ENCODE results near the gene FMNL2. TPM values are rescaled to one million over a fixed set of nuclear protein-coding genes. Genes with fewer than 3 reads are reported as not detected.

The FMNL2 gene
- total and polyA plus RNA-seq, 2 experiments from 2014 or later: 4.4 to 18.6 TPM

DNA sequence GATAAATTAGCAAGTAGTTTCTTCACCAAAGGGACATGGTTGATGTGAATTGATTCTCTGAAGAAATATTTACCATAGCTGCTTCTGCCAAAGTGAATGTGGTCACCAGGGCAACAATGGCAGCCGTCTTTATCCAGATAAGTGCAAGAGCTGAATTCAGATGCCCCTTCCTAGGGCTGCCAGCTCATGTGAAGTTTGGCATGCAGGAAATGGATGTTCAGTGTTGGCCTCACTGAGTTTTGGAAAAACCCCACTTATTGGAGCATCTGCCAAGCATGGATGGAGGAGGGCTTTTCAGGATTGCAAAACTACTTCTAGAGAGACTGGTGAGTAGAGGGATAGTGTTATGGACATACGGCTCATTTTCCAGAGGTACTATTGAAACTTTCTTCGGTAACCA is 80.8 kb downstream of the FMNL2 start:
- Histone ChIP-seq H3K79me2 (ENCODE audit: insufficient read depth) (peaks cover 78% of the 10 kb centered on the region), H3K4me3 (no peak overlapping the region), H4K20me1 (ENCODE audit: insufficient read depth) (no peaks in the 10 kb centered on the region), H2AFZ (no peak overlapping the region), H3K4me1 (ENCODE audit: insufficient read depth) (peaks cover 27% of the 10 kb centered on the region), H3K9me2 (ENCODE audit: insufficient read depth) (no peaks in the 10 kb centered on the region), H3K9ac (no peak overlapping the region), H3K36me3 (ENCODE audit: low read depth) (no peaks in the 10 kb centered on the region), H3F3A (ENCODE audit: insufficient read depth) (peaks cover 14% of the 10 kb centered on the region), H3K27me3 (replicated peaks; ENCODE audit: insufficient read depth) (no peaks in the 10 kb centered on the region), H3K4me2 (ENCODE audit: unreplicated experiment) (no peak overlapping the region), H3K27ac (no peak overlapping the region), H3K9me3 (ENCODE audit: low read depth) (no peaks in the 10 kb centered on the region)
- in situ Hi-C loops (cut with MboI): no loop called here
- TF ChIP-seq EZH2phosphoT487 (IDR thresholded peaks at IDR 0.05; ENCODE audit: insufficient read depth, low read depth) (no peak), EZH2 (IDR thresholded peaks at IDR 0.05; ENCODE audit: insufficient read depth, poor library complexity, severe bottlenecking) (no peak)
- 49 to 54% methylated on average over 3 of the region's 3 CpGs for WGBS, 2 experiments (ENCODE audit: low coverage in 1 of 2, low lambda C conversion rate in 2 of 2, missing lambda C conversion rate in 2 of 2)
- peak; percentile 20 for DNase-seq

DNA sequence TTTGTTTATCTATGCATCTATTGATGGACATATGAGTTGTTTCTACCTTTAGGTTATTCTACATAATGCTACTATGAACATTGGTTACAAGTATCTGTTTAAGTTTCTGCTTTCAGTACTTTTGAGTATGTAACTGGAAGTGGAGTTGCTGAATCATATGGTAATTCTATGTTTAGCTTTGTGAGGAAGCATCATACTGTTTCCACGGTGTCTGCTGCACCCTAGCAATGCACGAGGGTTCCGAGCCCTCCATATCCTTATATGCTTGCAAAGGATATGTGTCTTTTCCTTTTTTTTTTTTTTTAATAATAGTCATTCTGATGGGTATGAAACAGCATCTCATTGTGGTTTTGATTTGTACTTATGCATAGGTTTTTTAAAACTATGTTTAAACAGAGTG is 83.7 kb downstream of the FMNL2 start:
- no peak overlapping the region for H3K9ac ChIP-seq
- no peaks in the 10 kb centered on the region for H3K9me2 ChIP-seq (ENCODE audit: insufficient read depth)
- in situ Hi-C loops (cut with MboI): no loop called here
- no peaks in the 10 kb centered on the region for H3K36me3 ChIP-seq (ENCODE audit: low read depth)
- no peak overlapping the region for H3K4me3 ChIP-seq
- no peak overlapping the region for H3K4me2 ChIP-seq (ENCODE audit: unreplicated experiment)
- H4K20me1 ChIP-seq (ENCODE audit: insufficient read depth): no peaks in the 10 kb centered on the region
- no peak overlapping the region for H2AFZ ChIP-seq
- no peak for TF ChIP-seq EZH2 (IDR thresholded peaks at IDR 0.05; ENCODE audit: insufficient read depth, poor library complexity, severe bottlenecking)
- no peak for TF ChIP-seq EZH2phosphoT487 (IDR thresholded peaks at IDR 0.05; ENCODE audit: insufficient read depth, low read depth)
- peaks cover 63% of the 10 kb centered on the region for H3K79me2 ChIP-seq (ENCODE audit: insufficient read depth)
- no peaks in the 10 kb centered on the region for H3K27me3 ChIP-seq (replicated peaks; ENCODE audit: insufficient read depth)
- H3K4me1 ChIP-seq (ENCODE audit: insufficient read depth): peaks cover 33% of the 10 kb centered on the region
- DNase-seq: peak; percentile 26
- 74 to 81% methylated on average over 3 of the region's 3 CpGs for WGBS, 2 experiments (ENCODE audit: low coverage in 1 of 2, low lambda C conversion rate in 2 of 2, missing lambda C conversion rate in 2 of 2)
- no peaks in the 10 kb centered on the region for H3K9me3 ChIP-seq (ENCODE audit: low read depth)
- no peak overlapping the region for H3K27ac ChIP-seq
- H3F3A ChIP-seq (ENCODE audit: insufficient read depth): peaks cover 29% of the 10 kb centered on the region

DNA sequence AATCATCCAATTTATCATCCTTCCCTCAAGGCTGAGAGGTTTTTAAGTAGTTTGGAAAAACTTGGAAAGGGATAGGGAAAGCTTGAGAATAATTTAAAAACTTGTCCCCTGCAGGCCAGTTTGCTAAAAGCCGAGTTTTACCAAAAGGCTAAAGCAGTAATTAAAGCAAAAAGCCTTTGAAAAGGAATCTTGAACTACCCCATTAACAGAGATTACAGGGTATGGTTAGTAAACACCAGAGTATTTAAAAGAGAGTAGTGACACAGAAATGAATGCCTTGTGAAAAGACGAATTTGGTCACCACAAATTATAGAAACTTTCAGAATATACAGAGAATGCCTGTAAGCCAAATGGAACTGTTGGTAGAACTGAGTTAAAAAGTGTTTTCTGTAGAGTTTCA is 85.0 kb downstream of the FMNL2 start:
- no peak overlapping the region for H3K4me2 ChIP-seq (ENCODE audit: unreplicated experiment)
- H3K4me1 ChIP-seq (ENCODE audit: insufficient read depth): peaks cover 33% of the 10 kb centered on the region
- no peak overlapping the region for H3K9ac ChIP-seq
- H3K79me2 ChIP-seq (ENCODE audit: insufficient read depth): peaks cover 63% of the 10 kb centered on the region
- no peak for DNase-seq
- H3K4me3 ChIP-seq: no peak overlapping the region
- no peaks in the 10 kb centered on the region for H3K36me3 ChIP-seq (ENCODE audit: low read depth)
- H3K27me3 ChIP-seq (replicated peaks; ENCODE audit: insufficient read depth): no peaks in the 10 kb centered on the region
- no peaks in the 10 kb centered on the region for H3K9me3 ChIP-seq (ENCODE audit: low read depth)
- no peaks in the 10 kb centered on the region for H4K20me1 ChIP-seq (ENCODE audit: insufficient read depth)
- TF ChIP-seq EZH2 (IDR thresholded peaks at IDR 0.05; ENCODE audit: insufficient read depth, poor library complexity, severe bottlenecking) (no peak), EZH2phosphoT487 (IDR thresholded peaks at IDR 0.05; ENCODE audit: insufficient read depth, low read depth) (no peak)
- no peak overlapping the region for H3K27ac ChIP-seq
- H2AFZ ChIP-seq: no peak overlapping the region
- no peaks in the 10 kb centered on the region for H3K9me2 ChIP-seq (ENCODE audit: insufficient read depth)
- H3F3A ChIP-seq (ENCODE audit: insufficient read depth): peaks cover 29% of the 10 kb centered on the region
- in situ Hi-C loops (cut with MboI): no loop called here
- WGBS, 2 experiments (ENCODE audit: low coverage in 1 of 2, low lambda C conversion rate in 2 of 2, missing lambda C conversion rate in 2 of 2): 92 to 95% methylated on average over 2 of the region's 2 CpGs

DNA sequence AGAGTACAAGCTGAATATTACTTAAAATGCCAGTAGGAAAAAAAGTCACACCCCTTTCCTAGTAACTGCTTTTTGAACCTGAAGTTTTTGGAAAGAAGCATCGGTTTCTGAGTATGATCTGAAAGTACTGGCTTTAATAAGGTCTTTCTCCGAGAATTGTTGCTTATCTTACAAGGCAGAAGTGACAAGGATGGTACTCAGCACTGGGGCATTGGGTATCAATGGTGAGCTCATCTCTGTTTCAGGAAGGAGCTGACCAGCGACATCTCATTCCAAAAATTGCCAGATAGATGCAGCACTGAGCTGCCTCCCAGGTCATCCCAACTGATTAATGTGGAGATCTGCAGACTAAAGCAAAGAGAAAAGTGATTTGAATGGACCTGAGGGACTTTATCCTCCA is 85.4 kb downstream of the FMNL2 start:
- 93 to 95% methylated on average over 3 of the region's 3 CpGs for WGBS, 2 experiments (ENCODE audit: low coverage in 1 of 2, low lambda C conversion rate in 2 of 2, missing lambda C conversion rate in 2 of 2)
- peak; percentile 7 for DNase-seq
- in situ Hi-C loops (cut with MboI): no loop called here
- Histone ChIP-seq H3K36me3 (ENCODE audit: low read depth) (no peaks in the 10 kb centered on the region), H3K9me2 (ENCODE audit: insufficient read depth) (no peaks in the 10 kb centered on the region), H3K9ac (no peak overlapping the region), H2AFZ (no peak overlapping the region), H3K9me3 (ENCODE audit: low read depth) (no peaks in the 10 kb centered on the region), H3K27ac (no peak overlapping the region), H3F3A (ENCODE audit: insufficient read depth) (peaks cover 29% of the 10 kb centered on the region), H3K79me2 (ENCODE audit: insufficient read depth) (peaks cover 65% of the 10 kb centered on the region), H3K4me2 (ENCODE audit: unreplicated experiment) (no peak overlapping the region), H3K27me3 (replicated peaks; ENCODE audit: insufficient read depth) (no peaks in the 10 kb centered on the region), H3K4me3 (no peak overlapping the region), H3K4me1 (ENCODE audit: insufficient read depth) (peaks cover 29% of the 10 kb centered on the region), H4K20me1 (ENCODE audit: insufficient read depth) (no peaks in the 10 kb centered on the region)
- TF ChIP-seq EZH2 (IDR thresholded peaks at IDR 0.05; ENCODE audit: insufficient read depth, poor library complexity, severe bottlenecking) (no peak), EZH2phosphoT487 (IDR thresholded peaks at IDR 0.05; ENCODE audit: insufficient read depth, low read depth) (no peak)

DNA sequence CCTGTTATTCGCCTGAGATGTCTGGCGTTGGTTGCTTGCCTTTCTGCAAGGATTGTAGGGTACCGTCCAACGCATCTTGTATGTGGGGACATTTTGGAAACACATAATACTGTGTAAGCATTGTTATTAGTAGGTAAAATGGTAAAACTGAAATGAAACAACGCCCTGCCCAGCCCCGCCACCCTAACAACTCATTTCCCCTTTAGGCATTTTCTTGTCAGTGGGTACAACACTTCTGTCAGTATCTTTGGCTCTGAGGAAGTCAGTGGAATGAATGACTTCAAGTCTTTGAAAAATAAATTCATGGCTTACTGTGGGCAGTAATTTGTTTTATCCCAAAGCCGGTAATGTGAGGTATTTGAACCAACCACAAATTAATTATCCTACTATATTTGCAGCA is 86.0 kb downstream of the FMNL2 start:
- Histone ChIP-seq H3K9ac (no peak overlapping the region), H3K4me1 (ENCODE audit: insufficient read depth) (peaks cover 24% of the 10 kb centered on the region), H3K4me2 (ENCODE audit: unreplicated experiment) (peak overlapping the region; percentile 2), H3K9me3 (ENCODE audit: low read depth) (no peaks in the 10 kb centered on the region), H3K36me3 (ENCODE audit: low read depth) (no peaks in the 10 kb centered on the region), H4K20me1 (ENCODE audit: insufficient read depth) (no peaks in the 10 kb centered on the region), H3F3A (ENCODE audit: insufficient read depth) (peaks cover 25% of the 10 kb centered on the region), H2AFZ (no peak overlapping the region), H3K79me2 (ENCODE audit: insufficient read depth) (peaks cover 71% of the 10 kb centered on the region), H3K27ac (peak overlapping the region; percentile 51), H3K27me3 (replicated peaks; ENCODE audit: insufficient read depth) (no peaks in the 10 kb centered on the region), H3K9me2 (ENCODE audit: insufficient read depth) (no peaks in the 10 kb centered on the region), H3K4me3 (no peak overlapping the region)
- in situ Hi-C loops (cut with MboI): no loop called here
- DNase-seq: no peak
- no peak for TF ChIP-seq EZH2phosphoT487 (IDR thresholded peaks at IDR 0.05; ENCODE audit: insufficient read depth, low read depth)
- no peak for TF ChIP-seq EZH2 (IDR thresholded peaks at IDR 0.05; ENCODE audit: insufficient read depth, poor library complexity, severe bottlenecking)
- 96 to 97% methylated on average over 7 of the region's 7 CpGs for WGBS, 2 experiments (ENCODE audit: low coverage in 1 of 2, low lambda C conversion rate in 2 of 2, missing lambda C conversion rate in 2 of 2)
